Upper lobe of right lung (tissue), 1 donor: ENCODE data around the gene VTCN1. TPM values are rescaled to one million over a fixed set of nuclear protein-coding genes. Genes with fewer than 3 reads are reported as not detected.

Source experiments
- ATAC-seq: fragments of 200-7000 bp; cut with Tn5 transposase; one replicate; pipeline ENCODE4 v1.9.1; 2020; ENCODE audit warnings: mild to moderate bottlenecking, moderate library complexity
- DNase-seq: peaks from one replicate; pipeline ENCODE4 v3.0.0-alpha.2; 2020
- H3K27ac ChIP-seq: fragments of 200-600 bp; one replicate; pipeline ENCODE4 v1.8.0; 2022
- H3K27me3 ChIP-seq: fragments of 200-600 bp; one replicate; pipeline ENCODE4 v1.8.0; 2022; ENCODE audit warnings: mild to moderate bottlenecking
- H3K36me3 ChIP-seq: fragments of 200-600 bp; one replicate; pipeline ENCODE4 v1.8.0; 2022
- H3K4me1 ChIP-seq: fragments of 200-600 bp; one replicate; pipeline ENCODE4 v1.8.0; 2022
- H3K4me3 ChIP-seq: fragments of 200-600 bp; one replicate; pipeline ENCODE4 v1.8.0; 2022; ENCODE audit warnings: mild to moderate bottlenecking
- H3K9me3 ChIP-seq: fragments of 200-600 bp; one replicate; pipeline ENCODE4 v1.8.0; 2022
- CTCF ChIP-seq: fragments of 200-600 bp; IDR thresholded peaks from one replicate; pipeline ENCODE4 v1.8.0; 2022; ENCODE audit warnings: antibody characterized with exemption
- intact Hi-C: fragments of 100-400 bp; cut with DNase I; formaldehyde crosslinking; loops from one replicate; pipeline ENCODE4 v1.11.0; 2022
- total RNA-seq: library from RNA; stranded (reverse); fragmentation: NEBNext Ultra II Directional; extraction: Animal tissue kit (Norgen Biotek cat#: 25700); gene quantifications from one replicate; pipeline ENCODE4 v1.2.1, GENCODE V29; 2021
- donor health status: DM: no; HTN: yes; CAD: no; lungs with severe emphysema.

The VTCN1 gene
- total RNA-seq, 1 donor from 2014 or later = not detected

GRCh38 chr1:117143172-117143571 lies 67.6 kb downstream of the VTCN1 start:
- ATAC-seq = no peak
- H3K4me3 ChIP-seq = no peak overlapping the region
- no peaks in the 10 kb centered on the region for H3K4me1 ChIP-seq
- no peaks in the 10 kb centered on the region for H3K9me3 ChIP-seq
- no peak for TF ChIP-seq CTCF
- no peak for DNase-seq
- intact Hi-C loops = no loop called here
- H3K36me3 ChIP-seq = no peaks in the 10 kb centered on the region
- peaks cover 11% of the 10 kb centered on the region for H3K27me3 ChIP-seq
- H3K27ac ChIP-seq = no peak overlapping the region

DNA sequence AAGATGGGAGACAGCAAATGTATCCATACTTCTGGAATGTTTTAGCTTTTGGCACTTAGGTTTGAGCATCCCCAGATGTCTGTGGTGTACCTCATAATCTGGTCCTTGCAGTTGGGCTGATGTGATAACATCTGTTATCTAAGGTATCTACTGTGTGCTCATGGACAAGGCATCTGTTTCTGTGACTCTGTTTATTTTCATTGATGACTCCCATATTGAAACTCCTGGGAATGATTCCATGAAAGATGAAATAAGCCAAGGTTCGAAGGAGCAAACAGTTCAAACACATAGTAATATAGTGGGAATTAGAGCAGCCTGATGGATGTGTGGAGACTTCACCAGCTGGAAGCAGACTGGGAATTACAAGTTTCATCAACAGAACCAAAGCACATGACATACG lies 68.5 kb downstream of the VTCN1 start:
- peaks cover 8% of the 10 kb centered on the region for H3K27me3 ChIP-seq
- TF ChIP-seq CTCF = no peak
- DNase-seq = no peak
- H3K4me1 ChIP-seq = no peaks in the 10 kb centered on the region
- no peaks in the 10 kb centered on the region for H3K9me3 ChIP-seq
- ATAC-seq = no peak
- no peaks in the 10 kb centered on the region for H3K36me3 ChIP-seq
- intact Hi-C loops = no loop called here
- no peak overlapping the region for H3K4me3 ChIP-seq
- H3K27ac ChIP-seq = no peak overlapping the region

DNA sequence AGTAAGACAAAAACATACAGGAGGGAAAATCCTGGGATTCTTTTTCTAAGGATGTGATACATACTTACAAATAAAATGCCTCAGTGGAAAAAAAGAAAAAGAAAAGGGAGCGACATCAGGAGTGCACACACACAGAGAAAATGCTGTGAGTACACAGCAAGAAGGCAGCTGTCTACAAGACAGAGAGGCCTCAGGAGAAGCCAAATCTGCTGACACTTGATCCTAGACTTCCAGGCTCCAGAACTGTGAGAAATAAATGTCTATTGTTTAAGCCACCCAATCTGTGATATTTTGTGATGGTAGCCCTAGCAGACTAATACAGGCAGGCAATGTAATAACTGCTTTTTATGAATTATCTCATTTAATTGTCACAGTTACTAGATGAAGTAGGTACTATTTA lies 72.2 kb downstream of the VTCN1 start:
- Histone ChIP-seq H3K36me3 (no peaks in the 10 kb centered on the region), H3K27ac (no peak overlapping the region), H3K4me3 (no peak overlapping the region), H3K4me1 (no peaks in the 10 kb centered on the region), H3K9me3 (no peaks in the 10 kb centered on the region), H3K27me3 (no peaks in the 10 kb centered on the region)
- no peak for ATAC-seq
- intact Hi-C loops = no loop called here
- no peak for DNase-seq
- TF ChIP-seq CTCF = no peak

DNA sequence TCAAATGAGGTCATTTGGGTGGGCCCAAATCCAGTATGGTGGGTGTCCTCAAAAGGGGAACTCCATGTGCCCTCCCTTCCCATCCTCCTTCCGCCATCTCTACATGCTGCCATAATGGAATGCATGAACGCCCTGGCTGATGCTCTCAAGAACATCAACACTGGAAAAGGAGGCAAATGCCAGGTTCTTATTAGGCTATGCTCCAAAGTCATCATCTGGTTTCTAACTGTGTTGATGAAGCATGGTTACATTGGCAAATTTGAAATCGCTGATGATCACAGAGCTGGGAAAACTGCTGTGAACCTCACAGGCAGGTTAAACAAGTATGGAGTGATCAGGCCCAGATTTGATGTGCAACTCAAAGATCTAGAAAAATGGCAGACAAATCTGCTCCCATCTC lies 72.6 kb downstream of the VTCN1 start:
- Histone ChIP-seq H3K4me3 (no peak overlapping the region), H3K4me1 (no peaks in the 10 kb centered on the region), H3K9me3 (no peaks in the 10 kb centered on the region), H3K27ac (no peak overlapping the region), H3K27me3 (no peaks in the 10 kb centered on the region), H3K36me3 (no peaks in the 10 kb centered on the region)
- no peak for ATAC-seq
- intact Hi-C loops = no loop called here
- no peak for TF ChIP-seq CTCF
- no peak for DNase-seq

GRCh38 chr1:117137281-117137855 lies 73.4 kb downstream of the VTCN1 start:
- no peak for TF ChIP-seq CTCF
- intact Hi-C loops = no loop called here
- ATAC-seq (no peak), DNase-seq (no peak)
- no peak overlapping the region for H3K27ac ChIP-seq
- no peaks in the 10 kb centered on the region for H3K4me1 ChIP-seq
- no peaks in the 10 kb centered on the region for H3K27me3 ChIP-seq
- no peaks in the 10 kb centered on the region for H3K9me3 ChIP-seq
- no peaks in the 10 kb centered on the region for H3K36me3 ChIP-seq
- no peak overlapping the region for H3K4me3 ChIP-seq

GRCh38 chr1:117136749-117137148 lies 74.0 kb downstream of the VTCN1 start:
- intact Hi-C loops = no loop called here
- no peak for TF ChIP-seq CTCF

More at GRCh38 chr1:117136749-117137148, 74.0 kb downstream of the VTCN1 start:
- Histone ChIP-seq H3K9me3 (no peaks in the 10 kb centered on the region), H3K4me3 (no peak overlapping the region), H3K27ac (no peak overlapping the region), H3K36me3 (no peaks in the 10 kb centered on the region), H3K27me3 (no peaks in the 10 kb centered on the region), H3K4me1 (no peaks in the 10 kb centered on the region)
- DNase-seq = no peak
- no peak for ATAC-seq
